ENCODE data around the gene ACTN4.
A peak's percentile ranks its signal among the peaks of the same experiment; 100 is the strongest.
"Not testable (repeated sequence)": the region's sequence is repeated elsewhere in the genome, so short reads cannot be mapped to it uniquely, and the experiment has no call there.

The ACTN4 gene

GRCh38 chr19:38741670-38742069 lies 94.2 kb downstream of the ACTN4 start:
- DNase-seq, result no peak

GRCh38 chr19:38742296-38742695 lies 94.8 kb downstream of the ACTN4 start:
- no peak for DNase-seq

- no peak for DNase-seq
These were observed 95.5 kb downstream of the ACTN4 start for GRCh38 chr19:38742906-38743305.

- no peak for DNase-seq
These were observed 96.2 kb downstream of the ACTN4 start for GRCh38 chr19:38743394-38744297.

- DNase-seq, result no peak
These were observed 96.8 kb downstream of the ACTN4 start, which contains the start of gene CAPN12 for GRCh38 chr19:38744298-38744681. CAPN12 (minus strand) TSS chr19:38744474; CDS start chr19:38744165, 309 bp downstream.

GRCh38 chr19:38744874-38745273 lies 97.4 kb downstream of the ACTN4 start:
- DNase-seq, result no peak

- DNase-seq, result no peak
These were observed 97.9 kb downstream of the ACTN4 start for GRCh38 chr19:38745316-38745715.

DNA sequence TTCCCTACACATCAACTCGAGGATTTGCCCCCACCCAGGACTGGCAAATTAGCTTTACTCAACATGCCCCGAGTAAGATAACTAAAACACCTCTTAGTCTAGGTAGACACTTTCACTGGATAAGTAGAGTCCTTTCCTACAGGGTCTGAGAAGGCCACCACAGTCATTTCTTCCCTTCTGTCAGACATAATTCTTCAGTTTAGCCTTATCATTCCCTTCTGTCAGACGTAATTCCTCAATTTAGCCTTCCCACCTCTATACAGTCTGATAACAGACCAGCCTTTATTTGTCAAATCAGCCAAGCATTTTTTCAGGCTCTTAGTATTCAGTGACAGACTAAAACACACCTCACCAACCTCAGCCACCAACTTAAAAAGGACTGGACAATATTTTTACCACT lies 106.3 kb downstream of the ACTN4 start:
- DNase-seq, result peak; percentile 16

GRCh38 chr19:38754196-38754595 lies 106.7 kb downstream of the ACTN4 start:
- not testable (repeated sequence) for DNase-seq

- DNase-seq, result peak; percentile 68
These were observed 112.1 kb downstream of the ACTN4 start for GRCh38 chr19:38759590-38760003.

DNA sequence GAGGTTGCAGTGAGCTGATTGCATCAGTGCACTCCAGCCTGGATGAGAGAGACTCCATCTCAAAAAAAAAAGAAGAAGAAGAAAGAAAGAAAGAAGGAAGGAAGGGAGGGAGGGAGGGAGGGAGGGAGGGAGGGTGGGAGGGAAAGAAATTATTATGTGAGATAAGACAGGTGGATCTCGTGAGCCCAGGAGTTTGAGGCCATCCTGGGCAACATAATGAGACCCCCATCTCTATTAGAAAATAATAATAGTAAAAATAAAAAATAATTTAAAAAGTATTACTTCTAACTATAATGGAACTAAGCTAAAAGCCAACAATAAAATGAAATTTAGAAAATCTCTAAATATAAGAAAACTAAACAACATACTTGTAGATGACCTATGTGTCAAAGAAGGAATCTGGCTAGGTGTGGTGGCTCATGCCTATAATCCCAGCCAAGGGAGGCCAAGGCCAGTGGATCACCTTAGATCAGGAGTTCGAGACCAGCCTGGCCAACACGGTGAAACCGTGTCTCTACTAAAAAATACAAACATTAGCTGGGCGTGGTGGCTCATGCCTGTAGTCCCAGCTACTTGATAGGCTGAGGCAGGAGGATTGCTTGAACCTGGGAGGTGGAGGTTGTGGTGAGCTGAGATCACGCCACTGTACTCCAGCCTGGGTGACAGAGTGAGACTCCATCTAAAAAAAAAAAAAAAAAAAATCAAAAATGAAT lies 113.5 kb downstream of the ACTN4 start:
- not testable (repeated sequence) for DNase-seq

DNA sequence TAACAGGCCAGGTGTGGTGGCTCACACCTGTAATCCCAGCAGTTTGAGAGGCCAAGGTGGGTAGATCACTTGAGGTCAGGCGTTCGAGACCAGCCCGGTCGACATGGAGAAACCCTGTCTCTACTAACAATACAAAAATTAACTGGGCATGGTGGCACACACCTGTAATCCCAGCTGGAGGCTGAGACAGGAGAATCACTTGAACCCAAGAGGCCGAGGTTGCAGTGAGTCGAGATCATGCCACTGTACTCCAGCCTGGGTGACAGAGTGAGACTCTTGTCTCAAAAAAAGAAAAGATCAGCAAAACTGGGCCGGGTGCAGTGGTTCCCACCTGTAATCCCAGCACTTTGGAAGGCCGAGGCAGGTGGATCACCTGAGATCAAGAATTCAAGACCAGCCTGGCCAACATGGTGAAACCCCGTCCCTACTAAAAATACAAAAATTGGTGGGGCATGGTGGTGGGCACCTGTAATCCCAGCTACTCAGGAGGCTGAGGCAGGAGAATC lies 114.5 kb downstream of the ACTN4 start:
- DNase-seq, result not testable (repeated sequence)

DNA sequence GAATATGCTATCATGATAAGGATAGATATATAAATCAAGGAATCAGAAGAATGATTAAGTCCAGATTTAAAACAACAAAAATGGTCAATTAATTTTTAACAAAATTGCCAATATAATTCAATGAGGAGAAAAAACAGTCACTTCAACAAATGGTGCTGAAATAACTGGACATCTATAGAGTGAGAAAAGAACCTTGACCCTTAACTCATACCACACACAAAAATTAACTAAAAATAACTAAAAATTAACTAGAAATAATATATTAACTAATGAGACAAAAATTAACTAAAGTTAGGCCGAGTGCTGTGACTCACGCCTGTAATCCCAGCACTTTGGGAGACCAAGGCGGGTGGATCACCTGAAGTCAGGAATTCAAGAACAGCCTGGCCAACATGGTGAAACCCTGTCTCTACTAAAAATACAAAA lies 116.4 kb downstream of the ACTN4 start:
- DNase-seq, result no peak

DNA sequence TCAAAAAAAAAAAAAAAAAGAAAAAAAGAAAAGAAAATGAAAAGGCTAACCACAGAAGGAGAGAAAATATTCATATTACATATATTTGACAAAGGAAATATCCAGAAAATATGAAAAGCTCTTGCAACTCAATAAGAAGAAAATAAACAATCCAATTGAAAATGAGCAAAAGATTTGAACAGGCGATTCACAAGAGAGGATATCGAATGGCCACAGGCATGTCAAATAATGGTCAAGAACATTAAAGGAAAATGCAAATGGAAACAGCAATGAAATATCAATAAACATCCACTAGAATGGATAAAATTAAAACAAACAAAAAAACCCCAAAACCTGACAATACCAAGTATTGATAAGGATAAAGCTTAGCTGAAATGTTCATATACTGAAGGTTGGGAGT lies 117.8 kb downstream of the ACTN4 start:
- DNase-seq, result no peak

DNA sequence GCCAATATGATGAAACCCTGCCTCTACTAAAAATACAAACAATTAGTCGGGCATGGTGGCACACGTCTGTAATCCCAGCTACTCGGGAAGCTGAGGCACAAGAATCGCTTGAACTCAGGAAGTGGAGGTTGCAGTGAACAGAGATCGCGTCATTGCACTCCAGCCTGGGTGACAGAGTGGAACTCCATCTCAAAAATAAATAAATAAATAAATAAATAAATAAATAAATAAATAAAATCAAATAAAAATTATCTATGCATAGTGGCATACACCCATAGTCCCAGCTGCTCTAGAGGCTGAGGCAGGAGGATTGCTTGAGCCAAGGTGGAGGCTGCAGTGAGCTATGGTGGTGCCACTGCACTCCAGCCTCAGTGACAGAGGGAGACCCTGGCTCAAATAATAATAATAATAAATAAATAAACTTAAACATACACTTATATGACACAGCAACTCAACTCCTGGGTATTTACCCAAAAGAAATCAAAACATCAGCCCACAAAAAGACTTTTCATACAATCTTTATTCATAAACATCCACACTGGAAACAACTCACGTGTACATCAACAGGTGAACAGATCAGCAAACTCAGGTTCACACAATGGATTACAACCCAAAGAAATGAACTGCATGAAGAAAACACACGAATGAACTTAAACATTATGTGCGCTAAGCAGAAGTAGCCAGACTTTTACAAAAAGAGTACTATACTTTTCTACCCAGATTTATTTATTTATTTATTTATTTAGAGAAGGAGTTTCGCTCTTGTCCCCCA lies 119.0 kb downstream of the ACTN4 start:
- DNase-seq, result no peak

GRCh38 chr19:38769635-38770211 lies 122.3 kb downstream of the ACTN4 start:
- peak; percentile 51 for DNase-seq

DNA sequence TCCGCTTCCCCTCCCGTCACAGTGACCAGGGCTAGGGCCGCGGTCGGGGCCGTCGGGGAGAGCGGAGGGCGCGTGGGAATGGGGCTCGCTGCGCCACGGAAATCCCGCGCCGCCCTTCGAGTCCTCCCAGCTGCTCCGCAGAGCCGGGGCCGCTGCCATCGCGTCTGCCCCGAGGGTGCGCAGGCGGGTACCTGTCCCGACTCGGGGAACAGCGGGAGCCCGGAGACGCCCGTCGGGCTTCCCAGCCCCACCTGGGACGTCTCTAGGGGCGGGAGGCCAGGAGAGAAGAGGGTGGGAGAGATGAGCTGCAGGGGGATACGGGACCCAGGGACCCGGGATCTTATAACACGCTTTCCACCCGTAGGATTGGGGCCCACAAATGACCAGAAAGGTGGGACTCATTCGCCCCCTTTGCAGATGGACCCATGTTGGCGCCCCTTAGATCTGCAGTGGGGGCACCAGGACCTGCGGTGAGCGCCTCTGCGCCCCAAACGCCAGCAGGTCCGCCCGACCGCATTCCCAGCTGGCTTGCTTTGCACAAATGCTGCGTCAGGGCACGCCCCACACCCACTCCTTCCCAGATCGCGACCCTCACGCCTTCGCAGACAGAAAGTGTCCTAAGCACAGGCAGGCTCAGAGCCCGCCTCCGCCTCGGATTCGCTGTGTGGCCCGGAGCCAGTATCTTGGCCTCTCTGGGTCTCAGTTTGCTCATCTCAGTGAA lies 122.9 kb downstream of the ACTN4 start:
- DNase-seq, result not testable (repeated sequence)

- not testable (repeated sequence) for DNase-seq
These were observed 123.5 kb downstream of the ACTN4 start for GRCh38 chr19:38770949-38771275.

DNA sequence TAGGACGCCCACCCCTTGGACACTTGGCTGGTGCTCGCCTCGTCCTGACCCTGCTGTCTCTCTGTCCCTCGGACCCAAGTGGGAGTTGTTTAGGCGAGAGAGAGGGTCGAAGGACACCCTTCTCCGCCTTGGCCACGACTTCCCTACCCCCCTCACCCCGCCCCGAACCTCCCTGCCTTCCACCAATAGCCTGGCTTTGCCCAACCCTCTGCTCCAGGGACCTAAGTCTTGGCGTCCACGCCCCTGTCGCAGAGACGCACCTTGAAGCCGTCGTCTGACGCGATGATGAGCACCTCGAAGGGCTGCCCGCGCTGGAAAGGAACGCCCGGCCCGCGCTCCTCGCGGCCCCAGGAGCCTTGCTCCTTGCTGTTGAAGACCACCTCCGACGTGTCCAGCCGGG lies 124.1 kb downstream of the ACTN4 start:
- not testable (repeated sequence) for DNase-seq

- DNase-seq, result no peak
These were observed 126.2 kb downstream of the ACTN4 start, which contains the start of gene LGALS7 for GRCh38 chr19:38773469-38774177. LGALS7 (minus strand) TSS chr19:38773517; CDS start chr19:38773492, 25 bp downstream.
